Breast epithelium (tissue), 4 donors: ENCODE results near the gene SP140. TPM values are rescaled to one million over a fixed set of nuclear protein-coding genes. Genes with fewer than 3 reads are reported as not detected.

ENCODE experiments used
- DNase-seq, 2 donors: peaks; one replicate each; pipeline ENCODE4 v3.0.0-alpha.2; 2019; ENCODE audit warnings: low spot score in 2 of 2
- H3K27ac ChIP-seq, 2 donors: fragments of 200-600 bp; sonication (generic) in 1 of 2; one replicate each; pipeline ENCODE4 v1.5.1; 2016 to 2019; ENCODE audit warnings: mild to moderate bottlenecking in 1 of 2
- H3K27me3 ChIP-seq, 2 donors: fragments of 200-600 bp; sonication (generic) in 1 of 2; one replicate each; pipeline versions ENCODE4 v1.5.1 to v1.6.0; 2017 to 2019; ENCODE audit warnings: control low read depth in 1 of 2, mild to moderate bottlenecking in 1 of 2
- H3K36me3 ChIP-seq: fragments of 200-600 bp; one replicate; pipeline ENCODE4 v1.5.1; 2019
- H3K4me1 ChIP-seq, 2 donors: fragments of 200-600 bp; sonication (generic); one replicate each; pipeline ENCODE4 v1.5.1; 2016 to 2019; ENCODE audit warnings: control low read depth in 1 of 2
- H3K4me3 ChIP-seq, 3 donors: fragments of 200-600 bp; sonication (generic); 1 replicate in 2 of 3; 2 replicates in 1 of 3; pipeline ENCODE4 v1.5.1; 2016 to 2019; ENCODE audit warnings: mild to moderate bottlenecking in 3 of 3, moderate library complexity in 2 of 3
- H3K9me3 ChIP-seq, 2 donors: fragments of 200-600 bp; sonication (generic) in 1 of 2; one replicate each; pipeline ENCODE4 v1.5.1; 2016 to 2019; ENCODE audit warnings: control low read depth in 1 of 2
- POLR2A ChIP-seq: fragments of 450-650 bp; IDR thresholded peaks from one replicate; pipeline ENCODE4 v1.6.1; 2016; ENCODE audit warnings: antibody characterized with exemption, mild to moderate bottlenecking, moderate library complexity
- POLR2AphosphoS5 ChIP-seq, 3 donors: sonication (generic); formaldehyde crosslinking; IDR thresholded peaks; one replicate each; pipeline ENCODE4 v1.6.1; 2017; ENCODE audit warnings: antibody characterized with exemption in 3 of 3
- intact Hi-C: fragments of 100-400 bp; cut with DNase I; formaldehyde crosslinking; loops from one replicate; pipeline ENCODE4 v1.15.1; 2023; ENCODE audit warnings: low total_unique reads
- total RNA-seq, 3 donors: library from RNA; depleted of rRNA; stranded (reverse); fragments of >200 nt; gene quantifications; one replicate each; pipeline ENCODE4 v1.1.0, GENCODE V29; 2016
- TF ChIP-seq, protein P1 (sequence below), 3 donors: fragments of 450-650 bp; IDR thresholded peaks; one replicate each; pipeline ENCODE4 v1.5.1; 2016 to 2017; ENCODE audit warnings: antibody characterized with exemption in 3 of 3, mild to moderate bottlenecking in 3 of 3, moderate library complexity in 3 of 3

The SP140 gene
- 1 to 10 TPM; 1.1 to 7.9 (median 2.6) TPM for total RNA-seq

DNA sequence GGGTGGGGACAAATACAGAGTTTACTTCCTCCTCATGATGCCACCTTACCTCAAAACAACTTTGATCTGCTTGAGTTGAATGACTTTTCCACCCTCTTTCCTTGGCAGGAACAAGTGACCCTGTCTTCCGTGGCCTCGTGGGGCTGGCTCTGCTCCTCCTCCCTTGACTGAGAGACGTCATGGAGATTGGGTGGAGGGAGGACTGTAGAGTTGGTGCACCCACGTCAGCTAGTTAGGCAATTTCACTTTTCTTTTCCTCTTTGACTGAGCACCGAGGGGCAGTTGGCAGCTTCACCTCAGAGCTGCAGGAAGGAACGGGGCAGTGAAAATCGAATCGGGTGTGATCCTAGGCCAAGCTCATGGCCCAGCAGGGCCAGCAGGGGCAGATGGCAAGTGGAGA, at the start of gene SP140:
SP140 (plus strand) TSS at position 251 of the 400 bp plus-strand sequence; CDS start at position 360, 109 bp downstream.
- no peak for DNase-seq
- intact Hi-C loops: no loop called here
- Histone ChIP-seq H3K36me3 (no peaks in the 10 kb centered on the region), H3K4me1 (no peaks in the 10 kb centered on the region), H3K27ac (peak within 1 kb of the TSS in 1 of 2 donors; percentile 32), H3K27me3 (no peaks in the 10 kb centered on the region), H3K9me3 (no peaks in the 10 kb centered on the region), H3K4me3 (peak within 1 kb of the TSS in 1 of 3 donors; percentile 5)
- TF ChIP-seq, protein P1, sequence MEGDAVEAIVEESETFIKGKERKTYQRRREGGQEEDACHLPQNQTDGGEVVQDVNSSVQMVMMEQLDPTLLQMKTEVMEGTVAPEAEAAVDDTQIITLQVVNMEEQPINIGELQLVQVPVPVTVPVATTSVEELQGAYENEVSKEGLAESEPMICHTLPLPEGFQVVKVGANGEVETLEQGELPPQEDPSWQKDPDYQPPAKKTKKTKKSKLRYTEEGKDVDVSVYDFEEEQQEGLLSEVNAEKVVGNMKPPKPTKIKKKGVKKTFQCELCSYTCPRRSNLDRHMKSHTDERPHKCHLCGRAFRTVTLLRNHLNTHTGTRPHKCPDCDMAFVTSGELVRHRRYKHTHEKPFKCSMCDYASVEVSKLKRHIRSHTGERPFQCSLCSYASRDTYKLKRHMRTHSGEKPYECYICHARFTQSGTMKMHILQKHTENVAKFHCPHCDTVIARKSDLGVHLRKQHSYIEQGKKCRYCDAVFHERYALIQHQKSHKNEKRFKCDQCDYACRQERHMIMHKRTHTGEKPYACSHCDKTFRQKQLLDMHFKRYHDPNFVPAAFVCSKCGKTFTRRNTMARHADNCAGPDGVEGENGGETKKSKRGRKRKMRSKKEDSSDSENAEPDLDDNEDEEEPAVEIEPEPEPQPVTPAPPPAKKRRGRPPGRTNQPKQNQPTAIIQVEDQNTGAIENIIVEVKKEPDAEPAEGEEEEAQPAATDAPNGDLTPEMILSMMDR (IDR thresholded peaks at IDR 0.05): no peak
- peak in 1 of 3 donors; percentile 31 for TF ChIP-seq POLR2AphosphoS5 (IDR thresholded peaks at IDR 0.05)

DNA sequence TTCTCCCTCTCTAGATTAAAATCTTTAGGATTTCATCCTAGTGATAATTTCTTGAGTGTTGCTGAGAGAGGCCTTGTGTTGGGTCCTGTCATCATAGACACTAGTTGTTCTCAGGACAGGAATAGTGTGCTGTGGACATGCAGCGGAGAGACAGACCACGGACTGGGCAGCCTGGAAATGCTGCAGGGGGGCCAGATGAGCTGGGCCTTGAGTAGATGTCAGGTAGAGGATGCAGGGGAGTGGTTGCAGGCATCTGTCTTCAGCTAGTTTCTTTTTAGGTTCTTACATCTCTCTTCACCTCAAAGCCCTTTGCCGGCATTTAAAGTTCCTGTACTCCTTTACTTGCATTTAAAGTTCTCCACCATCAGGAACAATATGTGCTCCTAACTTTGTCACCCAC, 48.5 kb upstream of the SP140 start:
- no peaks in the 10 kb centered on the region for H3K9me3 ChIP-seq
- DNase-seq: no peak
- H3K4me1 ChIP-seq: no peaks in the 10 kb centered on the region
- intact Hi-C loops: no loop called here
- no peak overlapping the region for H3K4me3 ChIP-seq
- no peak overlapping the region for H3K27ac ChIP-seq
- H3K27me3 ChIP-seq: no peaks in the 10 kb centered on the region
- peaks cover 9% of the 10 kb centered on the region for H3K36me3 ChIP-seq
- TF ChIP-seq, protein P1 (IDR thresholded peaks at IDR 0.05): no peak
- TF ChIP-seq POLR2A (no peak), POLR2AphosphoS5 (IDR thresholded peaks at IDR 0.05) (no peak)

DNA sequence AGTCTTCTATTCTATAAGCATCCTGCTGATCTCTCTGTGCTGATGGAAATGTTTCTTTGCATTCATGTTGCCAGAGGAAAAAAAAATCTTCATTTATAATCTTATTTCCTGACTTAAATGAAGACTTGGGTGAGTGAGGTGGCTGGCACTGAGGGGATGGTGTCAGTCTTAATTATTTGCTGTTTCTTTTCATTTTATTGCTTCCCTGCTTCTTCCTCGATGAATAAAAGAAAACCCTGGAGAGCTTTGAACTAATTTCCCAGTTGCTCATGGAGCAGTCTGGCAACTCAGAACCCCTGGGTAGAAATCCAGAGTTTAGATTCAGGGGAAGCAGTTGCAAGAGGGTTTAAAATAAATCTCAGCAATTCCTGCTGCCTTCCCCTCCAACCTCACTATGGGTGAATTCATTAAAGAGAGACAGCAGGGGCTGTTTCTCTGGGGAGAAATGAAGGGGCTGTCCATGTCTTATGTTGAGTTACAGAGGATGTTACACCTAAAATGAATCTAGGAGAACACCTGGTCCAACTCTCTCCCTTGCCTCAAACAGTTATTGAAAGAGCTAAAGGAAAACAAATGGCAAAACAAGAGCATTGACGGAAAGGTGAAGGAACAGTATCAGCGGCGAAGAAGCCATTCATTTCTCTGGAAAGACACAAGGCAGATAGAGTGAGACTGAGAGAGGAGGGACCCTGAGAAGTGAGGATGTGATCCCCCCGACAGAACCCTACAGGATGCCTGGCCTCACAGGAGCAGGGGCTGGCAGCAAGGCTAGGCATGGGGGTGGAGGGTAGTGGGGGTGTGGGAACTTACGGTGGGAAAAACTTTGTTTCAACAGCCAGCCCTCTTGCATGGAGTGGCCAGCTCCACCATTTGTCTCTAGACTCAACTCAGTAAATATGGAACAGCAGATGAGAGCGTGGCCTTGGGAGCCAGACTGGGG, 46.7 kb upstream of the SP140 start:
- H3K27ac ChIP-seq: no peak overlapping the region
- H3K9me3 ChIP-seq: no peaks in the 10 kb centered on the region
- H3K27me3 ChIP-seq: no peaks in the 10 kb centered on the region
- peaks cover 9% of the 10 kb centered on the region for H3K36me3 ChIP-seq
- no peak overlapping the region for H3K4me3 ChIP-seq
- H3K4me1 ChIP-seq: no peaks in the 10 kb centered on the region
- DNase-seq: no peak
- intact Hi-C loops: no loop called here
- TF ChIP-seq POLR2A: no peak
- TF ChIP-seq, protein P1 (IDR thresholded peaks at IDR 0.05): no peak
- TF ChIP-seq POLR2AphosphoS5 (IDR thresholded peaks at IDR 0.05): no peak

DNA sequence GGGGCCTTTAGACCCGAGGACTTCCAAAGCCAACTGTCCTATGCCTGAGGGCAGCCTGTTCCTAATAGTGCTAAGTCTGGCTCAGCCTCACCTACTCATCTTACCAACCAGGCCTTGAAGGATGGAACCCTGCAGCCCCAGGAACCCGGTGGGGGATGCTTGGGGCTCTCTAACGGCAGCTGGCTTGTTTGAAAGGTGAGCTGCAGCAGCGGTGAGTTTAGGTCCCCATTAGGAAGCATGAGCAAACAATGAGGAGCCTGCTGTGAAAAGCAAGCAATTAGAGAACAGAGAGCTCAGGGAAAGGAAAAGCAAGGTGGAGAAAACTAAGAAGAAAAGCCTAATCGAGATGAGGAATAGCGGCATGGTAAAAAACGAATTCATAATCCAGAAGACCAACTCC, 45.6 kb upstream of the SP140 start:
- TF ChIP-seq POLR2A (no peak), POLR2AphosphoS5 (IDR thresholded peaks at IDR 0.05) (no peak)
- TF ChIP-seq, protein P1 (IDR thresholded peaks at IDR 0.05): no peak
- intact Hi-C loops: no loop called here
- DNase-seq: no peak
- Histone ChIP-seq H3K9me3 (no peaks in the 10 kb centered on the region), H3K4me1 (no peaks in the 10 kb centered on the region), H3K27ac (no peak overlapping the region), H3K4me3 (no peak overlapping the region), H3K36me3 (peaks cover 9% of the 10 kb centered on the region), H3K27me3 (no peaks in the 10 kb centered on the region)

DNA sequence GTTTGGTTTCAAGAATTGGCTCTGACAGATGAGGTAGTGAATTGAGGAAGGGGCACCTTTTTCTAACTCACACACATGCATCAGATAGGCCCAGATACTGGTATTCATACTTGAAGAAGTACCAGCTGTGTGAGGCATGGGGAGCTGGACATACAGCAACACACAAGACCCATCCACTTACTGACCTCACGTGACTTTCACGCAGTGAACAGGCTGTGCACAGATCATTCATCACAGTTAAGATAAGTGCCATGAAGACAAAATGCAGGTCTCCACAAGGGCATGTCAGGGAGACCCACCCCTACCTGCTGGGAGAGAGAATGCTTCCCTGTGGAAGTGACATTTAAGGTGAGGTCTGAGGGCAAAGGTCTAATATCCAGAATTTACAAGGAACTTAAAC, 44.3 kb upstream of the SP140 start:
- H3K4me3 ChIP-seq: no peak overlapping the region
- H3K9me3 ChIP-seq: no peaks in the 10 kb centered on the region
- intact Hi-C loops: no loop called here
- TF ChIP-seq, protein P1 (IDR thresholded peaks at IDR 0.05): no peak
- TF ChIP-seq POLR2AphosphoS5 (IDR thresholded peaks at IDR 0.05): no peak
- no peak for TF ChIP-seq POLR2A
- H3K27me3 ChIP-seq: no peaks in the 10 kb centered on the region
- no peak overlapping the region for H3K27ac ChIP-seq
- DNase-seq: no peak
- peaks cover 9% of the 10 kb centered on the region for H3K36me3 ChIP-seq
- no peaks in the 10 kb centered on the region for H3K4me1 ChIP-seq
